B cell (primary cell): ENCODE results near the gene ADCY1. TPM values are rescaled to one million over a fixed set of nuclear protein-coding genes. Genes with fewer than 3 reads are reported as not detected.

Source experiments
- ATAC-seq: fragments of 200-7000 bp; cut with Tn5 transposase; one replicate; pipeline ENCODE4 v1.10.0; 2021; ENCODE audit warnings: low read depth, mild to moderate bottlenecking, moderate number of reproducible peaks, moderate library complexity
- CTCF ChIA-PET: fragments of 350-600 bp; sonication (Branson Sonifier 250); formaldehyde crosslinking; loops from one replicate; lab custom pipeline; 2021; ENCODE audit warnings: antibody characterized with exemption, inconsistent platforms; lab: Charles Lee
- POLR2A ChIA-PET: fragments of 350-600 bp; sonication (Branson Sonifier 250); formaldehyde crosslinking; loops from one replicate; lab custom pipeline; 2021; ENCODE audit warnings: antibody characterized with exemption; lab: Charles Lee
- DNase-seq: peaks from one replicate; pipeline ENCODE4 v3.0.0; 2013
- H2AFZ ChIP-seq: 2 replicates; pipeline ENCODE4 v1.6.1; 2012; ENCODE audit warnings: mild to moderate bottlenecking, low read depth, low read length; ENCODE audit not compliant: insufficient read depth, poor library complexity, severe bottlenecking
- H3K27ac ChIP-seq, 2 donors: 1 replicate in 1 of 2; 2 replicates in 1 of 2; pipeline ENCODE4 v1.5.1; 2012 to 2013; ENCODE audit warnings: low read length in 2 of 2, mild to moderate bottlenecking in 2 of 2, moderate library complexity in 1 of 2
- H3K27me3 ChIP-seq, 4 experiments: fragments of 200-600 bp in 1 of 4; sonication (generic) in 1 of 4; replicated peaks in 1 of 4; 1 replicate in 2 of 4; 2 replicates in 2 of 4; pipeline versions ENCODE4 v1.6.1 to v1.7.0; 2013 to 2016; ENCODE audit warnings: low read length in 3 of 4, mild to moderate bottlenecking in 2 of 4, mixed read lengths in 1 of 4, moderate library complexity in 1 of 4; ENCODE audit not compliant: insufficient read depth in 4 of 4, control insufficient read depth in 3 of 4; ENCODE audit errors: control extremely low read depth in 1 of 4
- H3K36me3 ChIP-seq, 2 experiments: replicated peaks in 1 of 2; 1 replicate in 1 of 2; 2 replicates in 1 of 2; pipeline versions ENCODE4 v1.6.1 to v1.7.1; 2013; ENCODE audit warnings: low read length in 1 of 2; ENCODE audit not compliant: insufficient read depth in 2 of 2, control insufficient read depth in 1 of 2; ENCODE audit errors: control extremely low read depth in 1 of 2, extremely low read depth in 1 of 2
- H3K4me1 ChIP-seq, 2 donors: fragments of 200-600 bp in 1 of 2; sonication (generic) in 1 of 2; 1 replicate in 1 of 2; 2 replicates in 1 of 2; pipeline versions ENCODE4 v1.5.1 to v1.6.1; 2013 to 2017; ENCODE audit warnings: low read length in 2 of 2; ENCODE audit not compliant: control insufficient read depth in 2 of 2, insufficient read depth in 2 of 2
- H3K4me2 ChIP-seq: replicated peaks from 2 replicates; pipeline ENCODE3; 2012; ENCODE audit warnings: mild to moderate bottlenecking, low read depth, low read length; ENCODE audit not compliant: poor library complexity, severe bottlenecking
- H3K4me3 ChIP-seq, 5 experiments: fragments of 200-600 bp in 1 of 5; sonication (generic) in 1 of 5; 1 replicate in 3 of 5; 2 replicates in 2 of 5; pipeline versions ENCODE4 v1.5.1 to v1.7.0; 2011 to 2016; ENCODE audit warnings: low read length in 4 of 5, mild to moderate bottlenecking in 4 of 5, low read depth in 2 of 5, control low read depth in 1 of 5, moderate library complexity in 1 of 5; ENCODE audit not compliant: insufficient read depth in 1 of 5; ENCODE audit errors: control extremely low read depth in 1 of 5, extremely low read depth in 1 of 5
- H3K79me2 ChIP-seq: fragments of 200-600 bp; sonication (generic); one replicate; pipeline ENCODE4 v1.6.0; 2016; ENCODE audit warnings: low read length; ENCODE audit not compliant: control insufficient read depth, insufficient read depth
- H3K9ac ChIP-seq: fragments of 200-600 bp; sonication (generic); 2 replicates; pipeline ENCODE4 v1.6.1; 2017; ENCODE audit warnings: mild to moderate bottlenecking, low read length, moderate library complexity
- H3K9me3 ChIP-seq, 3 donors: one replicate each; pipeline versions ENCODE4 v1.6.1 to v1.7.1; 2013; ENCODE audit warnings: low read length in 2 of 3; ENCODE audit not compliant: control insufficient read depth in 2 of 3, insufficient read depth in 1 of 3; ENCODE audit errors: control extremely low read depth in 1 of 3
- H4K20me1 ChIP-seq: 2 replicates; pipeline ENCODE4 v1.6.0; 2012; ENCODE audit warnings: mild to moderate bottlenecking, low read length; ENCODE audit not compliant: insufficient read depth, control insufficient read depth, poor library complexity, severe bottlenecking
- H3K27ac Mint-ChIP-seq: one replicate; pipeline ENCODE4 v1.8.0; 2021; ENCODE audit warnings: mixed read lengths
- H3K27me3 Mint-ChIP-seq: one replicate; pipeline ENCODE4 v1.8.0; 2021; ENCODE audit warnings: mixed read lengths
- H3K4me1 Mint-ChIP-seq: one replicate; pipeline ENCODE4 v1.8.0; 2021; ENCODE audit warnings: mixed read lengths
- H3K4me3 Mint-ChIP-seq: one replicate; pipeline ENCODE4 v1.8.0; 2021; ENCODE audit warnings: mixed read lengths
- H3K9me3 Mint-ChIP-seq: one replicate; pipeline ENCODE4 v1.8.0; 2022; ENCODE audit warnings: mixed read lengths; ENCODE audit not compliant: insufficient read depth
- EZH2 ChIP-seq: IDR thresholded peaks from 2 replicates; pipeline ENCODE4 v1.6.1; 2012; ENCODE audit warnings: borderline replicate concordance, low read depth, mild to moderate bottlenecking, moderate library complexity, low read length; ENCODE audit not compliant: insufficient read depth, poor library complexity, severe bottlenecking
- WGBS: methylation state at CpG from one replicate; pipeline ENCODE4 v1.1.5; 2013; ENCODE audit warnings: missing lambda C conversion rate; ENCODE audit not compliant: insufficient coverage; 5-methylcytosine and 5-hydroxymethylcytosine counted together
- intact Hi-C: fragments of 100-400 bp; cut with micrococcal nuclease; formaldehyde crosslinking; loops from one replicate; pipeline ENCODE4 v1.10.0; 2022
- polyA plus RNA-seq: library from polyadenylated mRNA; depleted of rRNA; stranded (reverse); fragments of >200 nt; gene quantifications from 2 replicates; pipeline ENCODE4 v1.2.3, GENCODE V29; 2012
- total RNA-seq, 2 donors: library from RNA; stranded (reverse); fragments of 120-200 nt in 1 of 2; gene quantifications; 1 replicate in 1 of 2; 2 replicates in 1 of 2; pipeline versions ENCODE4 v1.2.3 to v1.2.4, GENCODE V29; 2013 to 2022
- TF ChIP-seq, protein P1 (sequence below): fragments of 200-600 bp; IDR thresholded peaks from one replicate; pipeline ENCODE4 v1.8.0; 2022; ENCODE audit warnings: antibody characterized with exemption, mild to moderate bottlenecking

Gene ADCY1
- total and polyA plus RNA-seq, 2 donors (not counting 1 experiment from before 2014, with no cell fraction given), result 0.05 to 0.12 TPM

DNA sequence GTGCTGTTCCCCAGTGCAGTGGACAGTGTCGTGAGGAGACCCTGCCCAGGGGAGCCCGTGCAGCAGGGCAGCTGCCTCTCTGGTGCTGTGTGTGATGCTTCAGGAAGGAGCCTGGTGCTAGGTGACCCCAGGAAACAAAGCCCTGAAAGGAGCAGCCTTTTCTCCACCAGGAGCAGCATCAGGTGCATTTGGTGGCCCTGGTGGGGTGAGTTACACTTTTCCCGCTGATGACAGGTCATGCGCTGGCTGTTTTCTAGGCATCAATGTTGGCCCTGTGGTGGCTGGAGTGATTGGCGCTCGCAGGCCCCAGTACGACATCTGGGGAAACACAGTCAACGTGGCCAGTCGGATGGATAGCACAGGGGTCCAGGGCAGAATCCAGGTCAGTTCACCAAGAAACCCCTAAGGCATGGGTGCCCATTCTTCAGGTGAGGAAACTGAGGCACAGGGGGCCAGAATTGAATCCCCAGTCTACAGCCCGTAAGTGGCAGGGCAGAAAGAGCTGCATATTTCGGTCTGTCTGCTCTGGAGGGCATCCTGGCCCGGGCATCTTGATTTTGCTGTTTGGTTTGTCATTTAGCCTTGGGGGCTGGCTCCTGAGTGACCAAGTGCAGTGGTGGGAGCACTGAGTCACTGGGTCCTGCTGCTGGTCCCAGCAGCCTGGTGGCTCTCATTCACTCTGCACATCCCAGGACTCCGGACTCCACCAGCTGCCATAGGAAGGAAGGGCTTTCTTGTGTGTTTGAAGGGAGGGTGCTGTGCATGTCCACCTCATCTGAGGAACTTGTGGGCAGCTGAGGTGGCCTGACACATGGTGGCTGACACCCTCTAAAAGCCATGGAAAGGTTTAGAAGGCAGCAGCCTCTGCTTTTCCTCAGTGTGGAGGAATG lies 136.3 kb downstream of the ADCY1 start:
- ChIA-PET CTCF (no interaction called here), POLR2A (no interaction called here)
- 97% methylated on average over 12 of the region's 13 CpGs for WGBS
- no peaks in the 10 kb centered on the region for H3K79me2 ChIP-seq
- no peak overlapping the region for H3K27ac ChIP-seq
- no peaks in the 10 kb centered on the region for H3K27me3 ChIP-seq
- H4K20me1 ChIP-seq, result no peaks in the 10 kb centered on the region
- H3K9ac ChIP-seq, result no peak overlapping the region
- ATAC-seq (no peak), DNase-seq (no peak)
- no peaks in the 10 kb centered on the region for H3K9me3 ChIP-seq
- no peaks in the 10 kb centered on the region for H3K9me3 Mint-ChIP-seq
- no peak for TF ChIP-seq EZH2
- TF ChIP-seq, protein P1, sequence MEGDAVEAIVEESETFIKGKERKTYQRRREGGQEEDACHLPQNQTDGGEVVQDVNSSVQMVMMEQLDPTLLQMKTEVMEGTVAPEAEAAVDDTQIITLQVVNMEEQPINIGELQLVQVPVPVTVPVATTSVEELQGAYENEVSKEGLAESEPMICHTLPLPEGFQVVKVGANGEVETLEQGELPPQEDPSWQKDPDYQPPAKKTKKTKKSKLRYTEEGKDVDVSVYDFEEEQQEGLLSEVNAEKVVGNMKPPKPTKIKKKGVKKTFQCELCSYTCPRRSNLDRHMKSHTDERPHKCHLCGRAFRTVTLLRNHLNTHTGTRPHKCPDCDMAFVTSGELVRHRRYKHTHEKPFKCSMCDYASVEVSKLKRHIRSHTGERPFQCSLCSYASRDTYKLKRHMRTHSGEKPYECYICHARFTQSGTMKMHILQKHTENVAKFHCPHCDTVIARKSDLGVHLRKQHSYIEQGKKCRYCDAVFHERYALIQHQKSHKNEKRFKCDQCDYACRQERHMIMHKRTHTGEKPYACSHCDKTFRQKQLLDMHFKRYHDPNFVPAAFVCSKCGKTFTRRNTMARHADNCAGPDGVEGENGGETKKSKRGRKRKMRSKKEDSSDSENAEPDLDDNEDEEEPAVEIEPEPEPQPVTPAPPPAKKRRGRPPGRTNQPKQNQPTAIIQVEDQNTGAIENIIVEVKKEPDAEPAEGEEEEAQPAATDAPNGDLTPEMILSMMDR, result no peak
- no peaks in the 10 kb centered on the region for H3K4me1 Mint-ChIP-seq
- H2AFZ ChIP-seq, result no peak overlapping the region
- H3K27ac Mint-ChIP-seq, result no peak overlapping the region
- no peak overlapping the region for H3K4me2 ChIP-seq
- H3K36me3 ChIP-seq, result no peaks in the 10 kb centered on the region
- H3K4me1 ChIP-seq, result no peaks in the 10 kb centered on the region
- H3K4me3 Mint-ChIP-seq, result no peak overlapping the region
- H3K27me3 Mint-ChIP-seq, result no peaks in the 10 kb centered on the region
- intact Hi-C loops, result no loop called here
- no peak overlapping the region for H3K4me3 ChIP-seq

DNA sequence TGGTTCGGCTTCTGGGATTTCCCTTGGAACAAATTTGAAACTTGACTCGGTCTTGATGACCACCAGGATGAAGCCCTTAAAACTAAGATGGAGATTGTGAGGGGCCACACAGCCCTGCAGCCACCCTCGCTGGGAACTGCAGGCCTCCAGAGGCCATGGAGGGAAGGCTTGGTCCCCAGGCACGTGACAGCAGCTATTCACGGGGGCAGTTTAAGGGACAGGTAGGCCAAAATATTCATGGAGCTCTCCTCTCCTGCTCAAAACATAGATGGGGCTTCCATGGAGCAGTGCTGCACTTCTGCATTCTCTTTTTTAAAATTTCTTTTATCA lies 137.0 kb downstream of the ADCY1 start:
- Mint-ChIP-seq H3K27me3 (no peaks in the 10 kb centered on the region), H3K4me1 (no peaks in the 10 kb centered on the region), H3K9me3 (no peaks in the 10 kb centered on the region), H3K4me3 (no peak overlapping the region), H3K27ac (no peak overlapping the region)
- Histone ChIP-seq H3K4me1 (no peaks in the 10 kb centered on the region), H4K20me1 (no peaks in the 10 kb centered on the region), H3K4me3 (no peak overlapping the region), H3K27me3 (no peaks in the 10 kb centered on the region), H3K36me3 (no peaks in the 10 kb centered on the region), H3K27ac (no peak overlapping the region), H3K4me2 (no peak overlapping the region), H3K79me2 (no peaks in the 10 kb centered on the region), H2AFZ (no peak overlapping the region), H3K9ac (no peak overlapping the region), H3K9me3 (no peaks in the 10 kb centered on the region)
- POLR2A ChIA-PET, result no interaction called here
- no peak for DNase-seq
- 91% methylated on average over 5 of the region's 5 CpGs for WGBS
- ATAC-seq, result no peak
- CTCF ChIA-PET, result no interaction called here
- intact Hi-C loops, result no loop called here
- TF ChIP-seq, protein P1, result no peak
- TF ChIP-seq EZH2, result no peak
